Glutamatergic neuron (in vitro differentiated cells): ENCODE data around the gene SNX9. TPM values are rescaled to one million over a fixed set of nuclear protein-coding genes. Genes with fewer than 3 reads are reported as not detected.

Experiments
- DNase-seq: peaks from one replicate; pipeline ENCODE4 v3.0.0; 2022
- H3K27ac Mint-ChIP-seq: one replicate; pipeline ENCODE4 v1.8.0; 2020; ENCODE audit warnings: mild to moderate bottlenecking, mixed read lengths, inconsistent platforms; ENCODE audit not compliant: unreplicated experiment
- H3K27me3 Mint-ChIP-seq: one replicate; pipeline ENCODE4 v1.8.0; 2020; ENCODE audit warnings: mild to moderate bottlenecking, moderate library complexity, mixed read lengths, inconsistent platforms; ENCODE audit not compliant: unreplicated experiment
- H3K36me3 Mint-ChIP-seq: one replicate; pipeline ENCODE4 v1.8.0; 2020; ENCODE audit warnings: mild to moderate bottlenecking, mixed read lengths, inconsistent platforms; ENCODE audit not compliant: unreplicated experiment
- H3K4me1 Mint-ChIP-seq: one replicate; pipeline ENCODE4 v1.8.0; 2020; ENCODE audit warnings: mild to moderate bottlenecking, low read depth, mixed read lengths, inconsistent platforms; ENCODE audit not compliant: unreplicated experiment
- H3K4me3 Mint-ChIP-seq: one replicate; pipeline ENCODE4 v1.8.0; 2020; ENCODE audit warnings: mild to moderate bottlenecking, mixed read lengths, inconsistent platforms; ENCODE audit not compliant: unreplicated experiment
- H3K9me3 Mint-ChIP-seq: one replicate; pipeline ENCODE4 v1.8.0; 2020; ENCODE audit warnings: mild to moderate bottlenecking, moderate library complexity, mixed read lengths, inconsistent platforms; ENCODE audit not compliant: unreplicated experiment
- total RNA-seq: library from RNA; stranded (reverse); fragmentation: NEBNext Ultra II Directional; extraction: Animal tissue kit (Norgen Biotek cat#: 25700); gene quantifications from one replicate; pipeline ENCODE4 v1.2.1, GENCODE V29; 2021; ENCODE audit not compliant: unreplicated experiment
- TF ChIP-seq, protein P1 (sequence below): fragments of 200-600 bp; sonication (generic); IDR thresholded peaks from one replicate; pipeline ENCODE4 v1.5.0; 2021; ENCODE audit not compliant: partially characterized antibody, unreplicated experiment

SNX9 gene
- total RNA-seq, 1 donor from 2014 or later = 45.7 TPM

DNA sequence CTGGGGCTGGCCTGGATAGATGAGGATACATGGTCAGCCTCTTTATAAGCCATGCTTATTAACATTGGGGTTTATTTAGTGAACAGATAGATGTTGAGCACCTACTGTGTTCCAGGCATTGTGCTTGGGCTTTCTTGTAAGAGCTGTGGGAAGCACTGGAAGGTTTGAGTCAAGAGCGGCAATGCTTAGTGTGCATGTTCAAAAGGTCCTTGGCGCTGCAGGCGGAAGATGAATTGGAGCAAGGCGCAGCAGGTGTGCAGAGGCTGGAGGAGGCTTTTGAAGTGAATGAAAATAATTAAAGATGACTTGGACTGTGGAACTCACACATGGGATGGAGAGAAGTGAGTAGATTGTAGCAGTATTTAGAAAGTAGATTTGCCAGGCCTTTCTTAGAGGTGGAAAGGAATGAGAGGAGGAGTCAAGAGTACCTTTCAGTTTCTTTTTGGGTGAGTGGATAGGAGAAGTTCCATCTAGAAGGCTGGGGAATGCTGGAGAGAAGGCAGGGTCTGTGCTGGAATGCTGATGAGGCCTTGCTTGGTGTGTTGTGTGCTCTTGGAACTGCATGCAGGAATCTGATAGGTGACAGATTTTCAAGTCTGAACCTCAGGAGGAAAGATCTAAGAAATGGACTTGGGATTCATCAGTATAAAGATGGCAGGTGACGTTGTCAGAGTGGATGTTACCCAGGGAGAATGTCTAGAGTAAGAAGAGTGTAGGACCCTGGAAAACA, 26.4 kb downstream of the SNX9 start:
- Mint-ChIP-seq H3K9me3 (peaks cover 7% of the 10 kb centered on the region), H3K27me3 (peaks cover 5% of the 10 kb centered on the region), H3K4me1 (peaks cover 34% of the 10 kb centered on the region), H3K4me3 (no peak overlapping the region), H3K36me3 (peaks cover 8% of the 10 kb centered on the region), H3K27ac (peak overlapping the region; percentile 57)
- no peak for DNase-seq
- TF ChIP-seq, protein P1, sequence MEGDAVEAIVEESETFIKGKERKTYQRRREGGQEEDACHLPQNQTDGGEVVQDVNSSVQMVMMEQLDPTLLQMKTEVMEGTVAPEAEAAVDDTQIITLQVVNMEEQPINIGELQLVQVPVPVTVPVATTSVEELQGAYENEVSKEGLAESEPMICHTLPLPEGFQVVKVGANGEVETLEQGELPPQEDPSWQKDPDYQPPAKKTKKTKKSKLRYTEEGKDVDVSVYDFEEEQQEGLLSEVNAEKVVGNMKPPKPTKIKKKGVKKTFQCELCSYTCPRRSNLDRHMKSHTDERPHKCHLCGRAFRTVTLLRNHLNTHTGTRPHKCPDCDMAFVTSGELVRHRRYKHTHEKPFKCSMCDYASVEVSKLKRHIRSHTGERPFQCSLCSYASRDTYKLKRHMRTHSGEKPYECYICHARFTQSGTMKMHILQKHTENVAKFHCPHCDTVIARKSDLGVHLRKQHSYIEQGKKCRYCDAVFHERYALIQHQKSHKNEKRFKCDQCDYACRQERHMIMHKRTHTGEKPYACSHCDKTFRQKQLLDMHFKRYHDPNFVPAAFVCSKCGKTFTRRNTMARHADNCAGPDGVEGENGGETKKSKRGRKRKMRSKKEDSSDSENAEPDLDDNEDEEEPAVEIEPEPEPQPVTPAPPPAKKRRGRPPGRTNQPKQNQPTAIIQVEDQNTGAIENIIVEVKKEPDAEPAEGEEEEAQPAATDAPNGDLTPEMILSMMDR = no peak

DNA sequence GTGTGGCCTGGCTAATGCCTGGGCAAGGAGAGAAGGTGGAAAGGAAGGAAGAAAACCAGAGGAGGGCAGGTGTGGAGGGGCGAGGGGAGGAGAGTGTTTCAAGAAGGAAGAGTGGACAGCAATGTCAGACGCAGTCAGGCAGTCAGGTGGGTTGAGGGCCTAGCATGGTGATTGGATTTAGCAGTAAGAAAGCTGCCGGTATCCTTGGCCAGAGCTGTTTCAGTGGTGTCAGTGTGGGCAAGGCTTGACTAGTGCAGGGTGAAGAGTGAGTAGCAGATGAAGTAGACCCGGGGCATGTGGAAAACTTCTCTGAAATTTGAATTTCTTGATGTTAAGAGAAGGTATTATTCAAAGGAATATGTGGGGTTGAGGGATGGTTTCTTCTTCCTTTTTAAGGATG, 27.0 kb downstream of the SNX9 start:
- peaks cover 7% of the 10 kb centered on the region for H3K9me3 Mint-ChIP-seq
- H3K27ac Mint-ChIP-seq = peak overlapping the region; percentile 57
- TF ChIP-seq, protein P1 = no peak
- peaks cover 36% of the 10 kb centered on the region for H3K4me1 Mint-ChIP-seq
- H3K36me3 Mint-ChIP-seq = peaks cover 8% of the 10 kb centered on the region
- peaks cover 5% of the 10 kb centered on the region for H3K27me3 Mint-ChIP-seq
- H3K4me3 Mint-ChIP-seq = no peak overlapping the region
- no peak for DNase-seq

DNA sequence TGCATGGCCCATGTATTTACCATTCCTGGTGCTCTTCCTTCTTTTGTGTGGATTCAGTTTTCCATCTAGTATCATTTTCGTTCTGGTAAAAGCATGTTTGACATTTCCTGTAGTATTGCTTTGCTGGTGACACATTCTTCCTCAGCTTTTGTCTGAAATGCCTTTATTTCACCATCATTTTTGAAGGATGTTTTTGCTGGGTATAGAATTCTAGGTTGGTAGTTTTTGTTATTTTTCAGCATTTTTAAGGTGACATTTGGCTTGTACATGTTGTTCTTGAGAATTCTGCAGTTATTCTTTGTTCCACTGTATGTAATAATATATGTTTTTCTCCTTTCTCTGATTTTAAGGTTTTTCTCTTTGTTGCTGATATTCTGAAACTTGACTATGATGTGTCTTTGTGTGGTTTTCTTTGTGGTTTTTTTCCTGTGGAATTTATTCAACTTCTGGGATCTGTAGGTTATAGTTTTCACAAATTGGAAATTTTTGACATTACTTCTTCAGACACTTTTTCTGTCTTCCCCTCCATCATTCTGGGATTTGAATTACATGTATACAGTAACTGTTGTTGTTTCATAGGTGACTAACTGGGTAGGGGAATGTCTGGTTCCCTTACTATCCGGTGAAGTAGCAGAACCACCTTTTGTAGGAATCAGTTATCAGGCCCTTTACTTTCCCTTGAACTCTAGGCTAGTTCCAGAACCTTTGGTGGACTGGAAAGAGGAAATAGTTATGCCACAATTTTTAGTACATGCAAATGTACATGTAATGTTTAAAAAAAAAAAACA, 30.2 kb downstream of the SNX9 start:
- peaks cover 21% of the 10 kb centered on the region for H3K4me1 Mint-ChIP-seq
- peak overlapping the region; percentile 69 for H3K27ac Mint-ChIP-seq
- no peak overlapping the region for H3K4me3 Mint-ChIP-seq
- H3K36me3 Mint-ChIP-seq = peaks cover 8% of the 10 kb centered on the region
- H3K27me3 Mint-ChIP-seq = peaks cover 5% of the 10 kb centered on the region
- H3K9me3 Mint-ChIP-seq = peaks cover 6% of the 10 kb centered on the region
- TF ChIP-seq, protein P1 = no peak
- DNase-seq = no peak

DNA sequence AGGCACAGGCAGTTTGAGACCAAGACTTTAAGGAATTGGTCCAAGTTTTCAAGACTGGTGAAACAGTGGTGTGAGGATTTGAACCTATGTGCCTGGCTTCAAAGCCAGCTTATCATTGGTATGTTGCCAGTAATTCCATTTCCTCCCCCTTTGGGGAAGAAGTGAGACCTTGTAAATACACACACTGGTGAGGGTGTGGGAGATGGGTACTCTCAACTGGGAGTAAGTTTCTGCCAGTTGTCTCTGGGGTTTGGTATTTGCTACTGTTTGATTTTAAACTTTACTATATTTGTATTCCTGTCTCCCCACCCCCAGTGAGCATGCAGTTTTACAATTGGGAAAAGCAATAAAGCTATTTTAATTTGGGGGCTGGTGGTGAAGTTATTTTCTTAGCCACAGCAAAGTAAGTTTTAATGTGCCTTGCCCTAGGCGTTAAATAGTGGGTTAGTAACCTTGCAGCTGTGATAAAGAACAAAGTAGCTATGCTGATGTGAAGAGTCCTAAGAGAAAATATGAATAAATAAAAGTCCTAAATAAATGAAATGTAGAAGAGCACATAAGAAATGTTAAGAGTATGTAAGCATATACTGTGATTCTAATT, 31.0 kb downstream of the SNX9 start:
- TF ChIP-seq, protein P1 = no peak
- Mint-ChIP-seq H3K27me3 (peaks cover 5% of the 10 kb centered on the region), H3K9me3 (peaks cover 6% of the 10 kb centered on the region), H3K27ac (no peak overlapping the region), H3K36me3 (peaks cover 8% of the 10 kb centered on the region), H3K4me3 (no peak overlapping the region), H3K4me1 (peaks cover 18% of the 10 kb centered on the region)
- DNase-seq = no peak
